Measurements from ENCODE around the gene MNAT1. TPM values are rescaled to one million over a fixed set of nuclear protein-coding genes. Genes with fewer than 3 reads are reported as not detected.

MNAT1 gene
- total and polyA plus RNA-seq, 2 experiments from 2014 or later, result 51.6 to 85.0 TPM

- TF ChIP-seq, protein P1, sequence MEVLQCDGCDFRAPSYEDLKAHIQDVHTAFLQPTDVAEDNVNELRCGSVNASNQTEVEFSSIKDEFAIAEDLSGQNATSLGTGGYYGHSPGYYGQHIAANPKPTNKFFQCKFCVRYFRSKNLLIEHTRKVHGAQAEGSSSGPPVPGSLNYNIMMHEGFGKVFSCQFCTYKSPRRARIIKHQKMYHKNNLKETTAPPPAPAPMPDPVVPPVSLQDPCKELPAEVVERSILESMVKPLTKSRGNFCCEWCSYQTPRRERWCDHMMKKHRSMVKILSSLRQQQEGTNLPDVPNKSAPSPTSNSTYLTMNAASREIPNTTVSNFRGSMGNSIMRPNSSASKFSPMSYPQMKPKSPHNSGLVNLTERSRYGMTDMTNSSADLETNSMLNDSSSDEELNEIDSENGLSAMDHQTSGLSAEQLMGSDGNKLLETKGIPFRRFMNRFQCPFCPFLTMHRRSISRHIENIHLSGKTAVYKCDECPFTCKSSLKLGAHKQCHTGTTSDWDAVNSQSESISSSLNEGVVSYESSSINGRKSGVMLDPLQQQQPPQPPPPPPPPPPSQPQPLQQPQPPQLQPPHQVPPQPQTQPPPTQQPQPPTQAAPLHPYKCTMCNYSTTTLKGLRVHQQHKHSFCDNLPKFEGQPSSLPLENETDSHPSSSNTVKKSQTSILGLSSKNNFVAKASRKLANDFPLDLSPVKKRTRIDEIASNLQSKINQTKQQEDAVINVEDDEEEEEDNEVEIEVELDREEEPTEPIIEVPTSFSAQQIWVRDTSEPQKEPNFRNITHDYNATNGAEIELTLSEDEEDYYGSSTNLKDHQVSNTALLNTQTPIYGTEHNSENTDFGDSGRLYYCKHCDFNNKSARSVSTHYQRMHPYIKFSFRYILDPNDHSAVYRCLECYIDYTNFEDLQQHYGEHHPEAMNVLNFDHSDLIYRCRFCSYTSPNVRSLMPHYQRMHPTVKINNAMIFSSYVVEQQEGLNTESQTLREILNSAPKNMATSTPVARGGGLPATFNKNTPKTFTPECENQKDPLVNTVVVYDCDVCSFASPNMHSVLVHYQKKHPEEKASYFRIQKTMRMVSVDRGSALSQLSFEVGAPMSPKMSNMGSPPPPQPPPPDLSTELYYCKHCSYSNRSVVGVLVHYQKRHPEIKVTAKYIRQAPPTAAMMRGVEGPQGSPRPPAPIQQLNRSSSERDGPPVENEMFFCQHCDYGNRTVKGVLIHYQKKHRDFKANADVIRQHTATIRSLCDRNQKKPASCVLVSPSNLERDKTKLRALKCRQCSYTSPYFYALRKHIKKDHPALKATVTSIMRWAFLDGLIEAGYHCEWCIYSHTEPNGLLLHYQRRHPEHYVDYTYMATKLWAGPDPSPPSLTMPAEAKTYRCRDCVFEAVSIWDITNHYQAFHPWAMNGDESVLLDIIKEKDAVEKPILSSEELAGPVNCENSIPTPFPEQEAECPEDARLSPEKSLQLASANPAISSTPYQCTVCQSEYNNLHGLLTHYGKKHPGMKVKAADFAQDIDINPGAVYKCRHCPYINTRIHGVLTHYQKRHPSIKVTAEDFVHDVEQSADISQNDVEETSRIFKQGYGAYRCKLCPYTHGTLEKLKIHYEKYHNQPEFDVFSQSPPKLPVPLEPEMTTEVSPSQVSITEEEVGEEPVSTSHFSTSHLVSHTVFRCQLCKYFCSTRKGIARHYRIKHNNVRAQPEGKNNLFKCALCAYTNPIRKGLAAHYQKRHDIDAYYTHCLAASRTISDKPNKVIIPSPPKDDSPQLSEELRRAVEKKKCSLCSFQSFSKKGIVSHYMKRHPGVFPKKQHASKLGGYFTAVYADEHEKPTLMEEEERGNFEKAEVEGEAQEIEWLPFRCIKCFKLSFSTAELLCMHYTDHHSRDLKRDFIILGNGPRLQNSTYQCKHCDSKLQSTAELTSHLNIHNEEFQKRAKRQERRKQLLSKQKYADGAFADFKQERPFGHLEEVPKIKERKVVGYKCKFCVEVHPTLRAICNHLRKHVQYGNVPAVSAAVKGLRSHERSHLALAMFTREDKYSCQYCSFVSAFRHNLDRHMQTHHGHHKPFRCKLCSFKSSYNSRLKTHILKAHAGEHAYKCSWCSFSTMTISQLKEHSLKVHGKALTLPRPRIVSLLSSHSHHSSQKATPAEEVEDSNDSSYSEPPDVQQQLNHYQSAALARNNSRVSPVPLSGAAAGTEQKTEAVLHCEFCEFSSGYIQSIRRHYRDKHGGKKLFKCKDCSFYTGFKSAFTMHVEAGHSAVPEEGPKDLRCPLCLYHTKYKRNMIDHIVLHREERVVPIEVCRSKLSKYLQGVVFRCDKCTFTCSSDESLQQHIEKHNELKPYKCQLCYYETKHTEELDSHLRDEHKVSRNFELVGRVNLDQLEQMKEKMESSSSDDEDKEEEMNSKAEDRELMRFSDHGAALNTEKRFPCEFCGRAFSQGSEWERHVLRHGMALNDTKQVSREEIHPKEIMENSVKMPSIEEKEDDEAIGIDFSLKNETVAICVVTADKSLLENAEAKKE (CRISPR knock-in tag; IDR thresholded peaks at IDR 0.05), result no peak
- TF ChIP-seq ZNF114 (CRISPR knock-in tag; IDR thresholded peaks at IDR 0.05), result no peak
- no peak for TF ChIP-seq EZH2phosphoT487 (IDR thresholded peaks at IDR 0.05; ENCODE audit: unreplicated experiment)
- TF ChIP-seq STAT1 (IDR thresholded peaks at IDR 0.05; ENCODE audit: unreplicated experiment), result no peak
- TF ChIP-seq JUNB (IDR thresholded peaks at IDR 0.05; ENCODE audit: unreplicated experiment), result no peak
- no peak for TF ChIP-seq ETS1 (IDR thresholded peaks at IDR 0.05)
- TF ChIP-seq CREB1 (CRISPR knock-in tag; IDR thresholded peaks at IDR 0.05; ENCODE audit: low read depth), result no peak
- TF ChIP-seq EZH2 (IDR thresholded peaks at IDR 0.05; ENCODE audit: low read depth, unreplicated experiment), result no peak
- no peak for TF ChIP-seq POLR2AphosphoS5 (IDR thresholded peaks at IDR 0.05; ENCODE audit: low read depth)
Measured at GRCh38 chr14:60999536-60999935, 265.0 kb downstream of the MNAT1 start (continued).

- H3K27ac ChIP-seq (ENCODE audit: low read depth), result no peak overlapping the region
- no peaks in the 10 kb centered on the region for H4K20me1 ChIP-seq (replicated peaks; ENCODE audit: insufficient read depth)
- no peak overlapping the region for H2AFZ ChIP-seq
- ATAC-seq (no peak), DNase-seq (ENCODE audit: low spot score) (no peak)
- Mint-ChIP-seq H3K4me1 (no peaks in the 10 kb centered on the region), H3K4me3 (no peak overlapping the region), H3K27me3 (ENCODE audit: insufficient read depth, low read depth, poor library complexity) (no peaks in the 10 kb centered on the region), H3K9me3 (no peaks in the 10 kb centered on the region; the same call in 2 of the 3 replicates), H3K36me3 (ENCODE audit: low read depth) (peaks cover 16% of the 10 kb centered on the region; the same call in 2 of the 3 replicates), H3K27ac (no peak overlapping the region)
- no peaks in the 10 kb centered on the region for H3K9me2 ChIP-seq (ENCODE audit: insufficient read depth)
- H3K4me1 ChIP-seq (ENCODE audit: insufficient read depth), result no peaks in the 10 kb centered on the region
- no peak overlapping the region for H3K4me3 ChIP-seq
- H3K4me2 ChIP-seq, result no peak overlapping the region
- no peaks in the 10 kb centered on the region for H3K27me3 ChIP-seq (ENCODE audit: insufficient read depth)
- H3K79me2 ChIP-seq (replicated peaks; ENCODE audit: insufficient read depth), result no peaks in the 10 kb centered on the region
- H3K36me3 ChIP-seq (ENCODE audit: insufficient read depth), result no peaks in the 10 kb centered on the region
- H3F3A ChIP-seq (replicated peaks; ENCODE audit: low read depth), result no peaks in the 10 kb centered on the region
- no peak for TF ChIP-seq ZNF114 (CRISPR knock-in tag; IDR thresholded peaks at IDR 0.05)
- no peak for TF ChIP-seq CTCF (conservative IDR thresholded peaks at IDR 0.05; ENCODE audit: low read depth in 2 of 2)
- no peak for TF ChIP-seq ETS1 (IDR thresholded peaks at IDR 0.05)
- no peak for TF ChIP-seq EZH2 (IDR thresholded peaks at IDR 0.05; ENCODE audit: low read depth, unreplicated experiment)
- no peak for TF ChIP-seq EZH2phosphoT487 (IDR thresholded peaks at IDR 0.05; ENCODE audit: unreplicated experiment)
- TF ChIP-seq NANOG (IDR thresholded peaks at IDR 0.05; ENCODE audit: borderline replicate concordance), result no peak
- no peak for TF ChIP-seq POLR2AphosphoS5 (IDR thresholded peaks at IDR 0.05; ENCODE audit: low read depth)
- TF ChIP-seq CREB1 (CRISPR knock-in tag; IDR thresholded peaks at IDR 0.05; ENCODE audit: low read depth), result no peak
Measured at GRCh38 chr14:61003571-61003970, 269.0 kb downstream of the MNAT1 start.
